GM12878 (cell line): Measurements from ENCODE around the gene NSG1. TPM values are rescaled to one million over a fixed set of nuclear protein-coding genes. Genes with fewer than 3 reads are reported as not detected.
"Not testable (repeated sequence)": the region's sequence is repeated elsewhere in the genome, so short reads cannot be mapped to it uniquely, and the experiment has no call there.

Source experiments
- ATAC-seq: fragments of 200-7000 bp; cut with Tn5 transposase; 3 replicates; pipeline ENCODE4 v1.9.1; 2020; ENCODE audit warnings: mild to moderate bottlenecking, moderate library complexity
- BruUV-seq: library from RNA; stranded (reverse); fragments of 400-500 nt; replicated peaks from 2 replicates; lab custom pipeline; 2021; lab: Mats Ljungman, UMichigan
- CTCF ChIA-PET: fragments of 300-600 bp; sonication (Branson Sonifier 250); formaldehyde crosslinking; extraction: SDS; loops from one replicate; lab custom pipeline; 2021; ENCODE audit warnings: inconsistent platforms; lab: Yijun Ruan, JAX
- POLR2A ChIA-PET: fragments of 350-600 bp; formaldehyde crosslinking; extraction: SDS; loops from one replicate; lab custom pipeline; 2021; ENCODE audit warnings: inconsistent platforms; lab: Charles Lee
- RAD21 ChIA-PET: fragments of 300-600 bp; sonication (Branson Sonifier 250); formaldehyde crosslinking; loops from one replicate; lab custom pipeline; 2023; ENCODE audit warnings: antibody characterized with exemption; ENCODE audit not compliant: unreplicated experiment; lab: Charles Lee
- SMC1A ChIA-PET: fragments of 300-600 bp; sonication (Branson Sonifier 250); formaldehyde crosslinking; loops from one replicate; lab custom pipeline; 2023; ENCODE audit not compliant: unreplicated experiment, uncharacterized antibody; lab: Charles Lee
- DNase-seq: peaks from one replicate; pipeline ENCODE4 v3.0.0-alpha.2; 2011; ENCODE audit warnings: low read depth, low spot score
- FAIRE-seq: peaks from 3 replicates; lab custom pipeline; 2011; peaks lifted over from hg19 to GRCh38; lab: Jason Lieb, UNC
- H2AFZ ChIP-seq: 2 replicates; pipeline ENCODE4 v1.6.0; 2011; ENCODE audit warnings: low read depth, low read length, control low read depth; ENCODE audit not compliant: control insufficient read depth
- H3K27ac ChIP-seq: 2 replicates; pipeline ENCODE4 v1.5.1; 2011; ENCODE audit warnings: control low read depth; ENCODE audit not compliant: control insufficient read depth, insufficient read depth
- H3K27me3 ChIP-seq, 2 experiments: replicated peaks in 1 of 2; 2 replicates each; pipeline versions ENCODE4 v1.6.0 to v1.6.1; 2011; ENCODE audit warnings: low read length in 1 of 2; ENCODE audit not compliant: control insufficient read depth in 2 of 2, insufficient read depth in 2 of 2
- H3K36me3 ChIP-seq, 2 experiments: 2 replicates each; pipeline ENCODE4 v1.5.1; 2011; ENCODE audit warnings: low read length in 1 of 2; ENCODE audit not compliant: control insufficient read depth in 2 of 2, insufficient read depth in 2 of 2
- H3K4me1 ChIP-seq: 2 replicates; pipeline ENCODE4 v1.6.1; 2011; ENCODE audit warnings: mild to moderate bottlenecking, low read length, moderate library complexity, mixed read lengths; ENCODE audit not compliant: control insufficient read depth, insufficient read depth
- H3K4me2 ChIP-seq: 2 replicates; pipeline ENCODE4 v1.6.0; 2011; ENCODE audit warnings: control low read depth; ENCODE audit not compliant: control insufficient read depth, insufficient read depth
- H3K4me3 ChIP-seq: fragments of 200-600 bp; sonication (generic); 2 replicates; pipeline ENCODE4 v1.5.1; 2016
- H3K79me2 ChIP-seq: 2 replicates; pipeline ENCODE4 v1.6.0; 2011; ENCODE audit warnings: low read length; ENCODE audit not compliant: control insufficient read depth, insufficient read depth
- H3K9ac ChIP-seq: 2 replicates; pipeline ENCODE4 v1.8.0; 2011; ENCODE audit warnings: low read length, control low read depth, mixed read lengths; ENCODE audit not compliant: control insufficient read depth, insufficient read depth
- H3K9me3 ChIP-seq: replicated peaks from 3 replicates; pipeline ENCODE4 v1.5.1; 2011; ENCODE audit warnings: mild to moderate bottlenecking, low read length; ENCODE audit not compliant: control insufficient read depth, insufficient read depth
- H4K20me1 ChIP-seq: 2 replicates; pipeline ENCODE4 v1.6.0; 2011; ENCODE audit not compliant: control insufficient read depth, insufficient read depth
- EED ChIP-seq: sonication (generic); IDR thresholded peaks from 2 replicates; pipeline ENCODE4 v1.6.1; 2016; ENCODE audit warnings: antibody characterized with exemption, low read depth
- ETV6 ChIP-seq, 2 experiments: fragments of 450-650 bp in 1 of 2; IDR thresholded peaks in 1 of 2; conservative IDR thresholded peaks in 1 of 2; 2 replicates each; pipeline ENCODE4 v1.6.1; 2014; ENCODE audit warnings: antibody characterized with exemption in 1 of 2, borderline replicate concordance in 1 of 2, low read depth in 1 of 2, mild to moderate bottlenecking in 1 of 2, moderate library complexity in 1 of 2
- NFYB ChIP-seq: IDR thresholded peaks from 2 replicates; pipeline ENCODE4 v1.6.1; 2011; ENCODE audit warnings: low read depth, mild to moderate bottlenecking, low read length, improper control_type of control experiment, moderate library complexity; ENCODE audit not compliant: insufficient read depth
- SMAD1 ChIP-seq: fragments of 450-650 bp; IDR thresholded peaks from 2 replicates; pipeline ENCODE4 v1.6.1; 2018; ENCODE audit warnings: mild to moderate bottlenecking, low read depth; ENCODE audit not compliant: partially characterized antibody
- SRF ChIP-seq, 2 experiments: IDR thresholded peaks; 2 replicates each; pipeline ENCODE4 v1.6.1; 2011; ENCODE audit warnings: low read depth in 2 of 2, low read length in 2 of 2, mild to moderate bottlenecking in 1 of 2, moderate library complexity in 1 of 2
- ZNF217 ChIP-seq: fragments of 450-650 bp; IDR thresholded peaks from 2 replicates; pipeline ENCODE4 v1.6.1; 2017; ENCODE audit warnings: antibody characterized with exemption, mild to moderate bottlenecking
- ZNF622 ChIP-seq: fragments of 450-650 bp; IDR thresholded peaks from 2 replicates; pipeline ENCODE4 v1.6.1; 2017; ENCODE audit warnings: mild to moderate bottlenecking, inconsistent platforms
- WGBS: methylation state at CpG from one replicate; pipeline ENCODE4 v1.1.6; 2016; ENCODE audit warnings: low lambda C conversion rate; ENCODE audit not compliant: insufficient replicate concordance, insufficient coverage; ENCODE audit errors: missing lambda C conversion rate; 5-methylcytosine and 5-hydroxymethylcytosine counted together
- in situ Hi-C: fragments of 300-500 bp; cut with MboI; formaldehyde crosslinking; loops from 9 replicates; pipeline ENCODE4 v1.14.3; 2018; ENCODE audit warnings: mixed read lengths
- intact Hi-C: fragments of 100-400 bp; cut with micrococcal nuclease; formaldehyde crosslinking; loops from one replicate; pipeline ENCODE4 v1.14.2; 2022; ENCODE audit not compliant: unreplicated experiment
- polyA plus RNA-seq, 11 experiments: library from polyadenylated mRNA; depleted of rRNA in 4 of 11; unstranded in 6 of 11; stranded (reverse) in 5 of 11; fragments of >200 nt; fragmentation: Nextera tagmentation in 4 of 11; fragmentation: Illumina TruSeq in 1 of 11; extraction: Ambion mirVana in 4 of 11; extraction: Trizol in 1 of 11; gene quantifications; 1 replicate in 1 of 11; 2 replicates in 10 of 11; pipeline versions ENCODE4 v1.2.1 to v1.2.3, GENCODE V29; 2011 to 2016; ENCODE audit warnings: inconsistent platforms in 2 of 11, missing spikeins in 2 of 11, low read depth in 1 of 11
- total RNA-seq, 4 experiments: library from RNA; depleted of rRNA in 3 of 4; stranded (reverse); fragments of >200 nt in 3 of 4; fragmentation: Illumina TruSeq in 1 of 4; extraction: Trizol in 1 of 4; gene quantifications; 2 replicates each; pipeline versions ENCODE4 v1.2.1 to v1.2.3, GENCODE V29; 2013 to 2021
- TF ChIP-seq, protein P1 (sequence below): fragments of 450-650 bp; IDR thresholded peaks from 2 replicates; pipeline ENCODE4 v1.6.1; 2016; ENCODE audit warnings: mild to moderate bottlenecking, moderate library complexity, borderline replicate concordance
- TF ChIP-seq, protein P2 (sequence below): fragments of 450-650 bp; IDR thresholded peaks from 2 replicates; pipeline ENCODE4 v1.6.1; 2018; ENCODE audit warnings: borderline replicate concordance, mild to moderate bottlenecking; ENCODE audit not compliant: partially characterized antibody

The NSG1 gene
- total and polyA plus RNA-seq, 10 of the 15 experiments (the other 5 are each of a cell fraction or from before 2014, with no cell fraction given): 0.03 to 0.19 (median 0.10) TPM; not detected in 5

DNA sequence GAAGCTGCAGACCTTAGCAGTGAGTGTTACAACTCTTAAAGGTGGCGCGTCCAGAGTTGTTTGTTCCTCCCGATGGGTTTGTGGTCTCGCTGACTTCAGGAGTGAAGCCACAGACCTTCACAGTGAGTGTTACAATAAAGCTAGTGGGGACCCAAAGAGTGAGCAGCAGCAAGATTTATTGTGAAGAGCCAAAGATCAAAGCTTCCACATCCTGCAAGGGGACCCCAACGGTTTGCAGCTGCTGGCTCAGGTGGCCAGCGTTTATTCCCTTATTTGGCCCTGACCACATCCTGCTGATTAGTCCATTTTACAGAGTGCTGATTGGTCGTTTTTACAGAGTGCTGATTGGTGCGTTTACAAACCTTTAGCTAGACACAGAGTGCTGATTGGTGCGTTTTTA, 38.3 kb upstream of the NSG1 start:
- H3K4me3 ChIP-seq, H3K9me3 ChIP-seq, H3K9ac ChIP-seq, DNase-seq, H3K27ac ChIP-seq, intact Hi-C loops, H3K27me3 ChIP-seq, H3K4me2 ChIP-seq, RAD21 ChIA-PET, H4K20me1 ChIP-seq, CTCF ChIA-PET, ATAC-seq, H2AFZ ChIP-seq, FAIRE-seq, H3K36me3 ChIP-seq, H3K79me2 ChIP-seq, BruUV-seq: not testable (repeated sequence)
- 58% methylated on average over 9 of the region's 9 CpGs for WGBS
- ChIA-PET SMC1A (interaction anchor here (0.6 kb wide), 1 partner anchor 688 kb away, joined by 3 read pairs; no protein-coding TSS in a partner anchor), POLR2A (interaction anchor here (0.6 kb wide), 1 partner anchor 834 kb away, joined by 5 read pairs; no protein-coding TSS in a partner anchor)
- peak; percentile 62 to 69; a peak in 3 of 4 replicates for TF ChIP-seq SRF (IDR thresholded peaks at IDR 0.05; ENCODE audit: low read depth in 2 of 2, low read length in 2 of 2)
- TF ChIP-seq NFYB: 0 out of 2 replicates have a peak, but pooled peaks have one; percentile 27
- H3K4me1 ChIP-seq: peaks cover 15% of the 10 kb centered on the region
- in situ Hi-C loops: loop anchor here (25.0 kb wide), 1 partner anchor 361 kb away; no protein-coding TSS in a partner anchor

DNA sequence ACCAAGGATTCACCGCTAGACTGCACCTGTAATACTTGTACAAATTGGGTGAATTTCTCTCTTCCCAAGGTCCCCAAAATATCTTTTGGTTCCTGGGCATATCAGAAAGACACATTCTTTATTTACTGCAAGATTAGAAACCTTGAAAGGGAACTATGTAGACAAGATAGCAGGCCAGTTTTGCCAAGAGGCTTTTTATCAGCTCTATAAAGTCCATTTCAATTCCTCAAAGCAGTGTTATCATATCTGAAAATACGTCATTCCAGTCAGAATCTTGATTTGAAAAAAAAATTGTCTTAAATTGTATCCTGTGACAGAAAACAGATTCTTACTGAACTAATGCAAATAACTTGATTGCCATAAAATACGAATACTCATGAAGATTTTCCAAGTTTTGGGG, 37.0 kb upstream of the NSG1 start:
- FAIRE-seq (no peak), ATAC-seq (no peak), DNase-seq (no peak)
- no peaks in the 10 kb centered on the region for H3K79me2 ChIP-seq
- no peak overlapping the region for H2AFZ ChIP-seq
- no peak overlapping the region for H3K4me2 ChIP-seq
- H3K4me1 ChIP-seq: peaks cover 9% of the 10 kb centered on the region
- H3K36me3 ChIP-seq: no peaks in the 10 kb centered on the region
- intact Hi-C loops (no loop called here), in situ Hi-C loops (loop anchor here (25.0 kb wide), 1 partner anchor 363 kb away; no protein-coding TSS in a partner anchor)
- H3K27ac ChIP-seq: no peak overlapping the region
- no peaks in the 10 kb centered on the region for H4K20me1 ChIP-seq
- H3K9ac ChIP-seq: no peak overlapping the region
- no peak overlapping the region for H3K4me3 ChIP-seq
- WGBS: 64% methylated on average over 3 of the region's 3 CpGs
- H3K9me3 ChIP-seq: no peaks in the 10 kb centered on the region; the same call in 2 of the 3 replicates
- BruUV-seq: no TSS peak
- POLR2A ChIA-PET: no interaction called here
- H3K27me3 ChIP-seq: no peaks in the 10 kb centered on the region
- CTCF ChIA-PET: no interaction called here
- SMC1A ChIA-PET: no interaction called here
- RAD21 ChIA-PET: no interaction called here
- no peak for TF ChIP-seq ZNF622
- TF ChIP-seq, protein P1, sequence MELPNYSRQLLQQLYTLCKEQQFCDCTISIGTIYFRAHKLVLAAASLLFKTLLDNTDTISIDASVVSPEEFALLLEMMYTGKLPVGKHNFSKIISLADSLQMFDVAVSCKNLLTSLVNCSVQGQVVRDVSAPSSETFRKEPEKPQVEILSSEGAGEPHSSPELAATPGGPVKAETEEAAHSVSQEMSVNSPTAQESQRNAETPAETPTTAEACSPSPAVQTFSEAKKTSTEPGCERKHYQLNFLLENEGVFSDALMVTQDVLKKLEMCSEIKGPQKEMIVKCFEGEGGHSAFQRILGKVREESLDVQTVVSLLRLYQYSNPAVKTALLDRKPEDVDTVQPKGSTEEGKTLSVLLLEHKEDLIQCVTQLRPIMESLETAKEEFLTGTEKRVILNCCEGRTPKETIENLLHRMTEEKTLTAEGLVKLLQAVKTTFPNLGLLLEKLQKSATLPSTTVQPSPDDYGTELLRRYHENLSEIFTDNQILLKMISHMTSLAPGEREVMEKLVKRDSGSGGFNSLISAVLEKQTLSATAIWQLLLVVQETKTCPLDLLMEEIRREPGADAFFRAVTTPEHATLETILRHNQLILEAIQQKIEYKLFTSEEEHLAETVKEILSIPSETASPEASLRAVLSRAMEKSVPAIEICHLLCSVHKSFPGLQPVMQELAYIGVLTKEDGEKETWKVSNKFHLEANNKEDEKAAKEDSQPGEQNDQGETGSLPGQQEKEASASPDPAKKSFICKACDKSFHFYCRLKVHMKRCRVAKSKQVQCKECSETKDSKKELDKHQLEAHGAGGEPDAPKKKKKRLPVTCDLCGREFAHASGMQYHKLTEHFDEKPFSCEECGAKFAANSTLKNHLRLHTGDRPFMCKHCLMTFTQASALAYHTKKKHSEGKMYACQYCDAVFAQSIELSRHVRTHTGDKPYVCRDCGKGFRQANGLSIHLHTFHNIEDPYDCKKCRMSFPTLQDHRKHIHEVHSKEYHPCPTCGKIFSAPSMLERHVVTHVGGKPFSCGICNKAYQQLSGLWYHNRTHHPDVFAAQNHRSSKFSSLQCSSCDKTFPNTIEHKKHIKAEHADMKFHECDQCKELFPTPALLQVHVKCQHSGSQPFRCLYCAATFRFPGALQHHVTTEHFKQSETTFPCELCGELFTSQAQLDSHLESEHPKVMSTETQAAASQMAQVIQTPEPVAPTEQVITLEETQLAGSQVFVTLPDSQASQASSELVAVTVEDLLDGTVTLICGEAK: no peak
- no peak for TF ChIP-seq ETV6 (conservative IDR thresholded peaks at IDR 0.05 in 1 of 2, IDR thresholded peaks at IDR 0.05 in 1 of 2; ENCODE audit: borderline replicate concordance in 1 of 2, low read depth in 1 of 2)
- TF ChIP-seq ZNF217: no peak
- TF ChIP-seq, protein P2, sequence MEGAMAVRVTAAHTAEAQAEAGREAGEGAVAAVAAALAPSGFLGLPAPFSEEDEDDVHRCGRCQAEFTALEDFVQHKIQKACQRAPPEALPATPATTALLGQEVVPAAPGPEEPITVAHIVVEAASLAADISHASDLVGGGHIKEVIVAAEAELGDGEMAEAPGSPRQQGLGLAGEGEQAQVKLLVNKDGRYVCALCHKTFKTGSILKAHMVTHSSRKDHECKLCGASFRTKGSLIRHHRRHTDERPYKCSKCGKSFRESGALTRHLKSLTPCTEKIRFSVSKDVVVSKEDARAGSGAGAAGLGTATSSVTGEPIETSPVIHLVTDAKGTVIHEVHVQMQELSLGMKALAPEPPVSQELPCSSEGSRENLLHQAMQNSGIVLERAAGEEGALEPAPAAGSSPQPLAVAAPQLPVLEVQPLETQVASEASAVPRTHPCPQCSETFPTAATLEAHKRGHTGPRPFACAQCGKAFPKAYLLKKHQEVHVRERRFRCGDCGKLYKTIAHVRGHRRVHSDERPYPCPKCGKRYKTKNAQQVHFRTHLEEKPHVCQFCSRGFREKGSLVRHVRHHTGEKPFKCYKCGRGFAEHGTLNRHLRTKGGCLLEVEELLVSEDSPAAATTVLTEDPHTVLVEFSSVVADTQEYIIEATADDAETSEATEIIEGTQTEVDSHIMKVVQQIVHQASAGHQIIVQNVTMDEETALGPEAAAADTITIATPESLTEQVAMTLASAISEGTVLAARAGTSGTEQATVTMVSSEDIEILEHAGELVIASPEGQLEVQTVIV: no peak
- no peak for TF ChIP-seq SMAD1
- no peak for TF ChIP-seq EED
